Measurements from ENCODE around the gene EMP3. TPM values are rescaled to one million over a fixed set of nuclear protein-coding genes. Genes with fewer than 3 reads are reported as not detected.

EMP3 gene, protein sequence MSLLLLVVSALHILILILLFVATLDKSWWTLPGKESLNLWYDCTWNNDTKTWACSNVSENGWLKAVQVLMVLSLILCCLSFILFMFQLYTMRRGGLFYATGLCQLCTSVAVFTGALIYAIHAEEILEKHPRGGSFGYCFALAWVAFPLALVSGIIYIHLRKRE
- 149 and 421 TPM in 2 replicates for total RNA-seq (ENCODE audit: low replicate concordance)

GRCh38 chr19:48325265-48325910, at the start of gene EMP3:
Gene EMP3 (plus strand): TSS chr19:48325552. CDS start chr19:48326845, 1,293 bp downstream.

GRCh38 chr19:48363810-48364597, 38.7 kb downstream of the EMP3 start, which contains the start of the genes SYNGR4 and TMEM143:
Gene SYNGR4 (plus strand): TSS chr19:48364367. CDS start chr19:48365843, 1,476 bp downstream.
Gene TMEM143 (minus strand): TSS chr19:48363940. CDS start chr19:48363920, 20 bp downstream.

Other genes starting within 250 kb of the EMP3 start
- 2.7 and 11.5 TPM in 2 replicates for gene PLA2G4C, start 214.7 kb upstream of the EMP3 start, total RNA-seq (ENCODE audit: low replicate concordance)
- 16.5 and 17.4 TPM in 2 replicates for gene LIG1, start 155.2 kb upstream of the EMP3 start, total RNA-seq (ENCODE audit: low replicate concordance)
- 1.8 and 2.2 TPM in 2 replicates for gene ZSWIM9, start 154.9 kb upstream of the EMP3 start, total RNA-seq (ENCODE audit: low replicate concordance)
- gene CARD8, start 69.6 kb upstream of the EMP3 start, total RNA-seq (ENCODE audit: low replicate concordance) = 11.0 and 12.7 TPM in 2 replicates
- gene ZNF114, start 55.5 kb upstream of the EMP3 start, total RNA-seq (ENCODE audit: low replicate concordance) = 0.23 and 0.53 TPM in 2 replicates
- 2.6 and 2.8 TPM in 2 replicates for gene TMEM143, start 38.4 kb downstream of the EMP3 start, total RNA-seq (ENCODE audit: low replicate concordance)
- not detected in 2 replicates for gene SYNGR4, start 38.8 kb downstream of the EMP3 start, total RNA-seq (ENCODE audit: low replicate concordance)
- gene KDELR1, start 66.0 kb downstream of the EMP3 start, total RNA-seq (ENCODE audit: low replicate concordance) = 44.6 and 58.3 TPM in 2 replicates
- 0.23 TPM in 2 replicates for gene GRIN2D, start 68.1 kb downstream of the EMP3 start, total RNA-seq (ENCODE audit: low replicate concordance)
- gene GRWD1, start 120.4 kb downstream of the EMP3 start, total RNA-seq (ENCODE audit: low replicate concordance) = 17.8 and 22.5 TPM in 2 replicates
- 0.23 and 0.59 TPM in 2 replicates for gene KCNJ14, start 130.0 kb downstream of the EMP3 start, total RNA-seq (ENCODE audit: low replicate concordance)
- gene CYTH2, start 143.8 kb downstream of the EMP3 start, total RNA-seq (ENCODE audit: low replicate concordance) = 25.4 and 51.5 TPM in 2 replicates
- gene LMTK3, start 186.3 kb downstream of the EMP3 start, total RNA-seq (ENCODE audit: low replicate concordance) = under 0.01 and 0.08 TPM in 2 replicates
- 0.12 and 0.23 TPM in 2 replicates for gene SULT2B1, start 226.6 kb downstream of the EMP3 start, total RNA-seq (ENCODE audit: low replicate concordance)

All from smooth muscle cell of the coronary artery (primary cell).